ENCODE results near the gene CSNK1D. TPM values are rescaled to one million over a fixed set of nuclear protein-coding genes. Genes with fewer than 3 reads are reported as not detected.

The CSNK1D gene
- polyA plus RNA-seq, 4 donors = 111 to 148 (median 137) TPM

- WGBS, 3 donors = 64 to 78% (median 69%) methylated on average over 20 to 26 of the region's 26 CpGs
- Histone ChIP-seq H3K4me3 (ENCODE audit: low read depth in 1 of 3, low read length in 3 of 3) (no peak overlapping the region), H3K36me3 (ENCODE audit: control insufficient read depth in 3 of 3, insufficient read depth in 2 of 3, low read depth in 1 of 3, low read length in 3 of 3) (no peaks in the 10 kb centered on the region), H3K4me1 (ENCODE audit: control insufficient read depth in 3 of 3, insufficient read depth in 2 of 3, low read depth in 1 of 3, low read length in 2 of 3) (peaks cover 0 to 42% (median 0%) of the 10 kb centered on the region in 3 donors), H3K27ac (ENCODE audit: low read depth in 1 of 3, low read length in 2 of 3) (peak overlapping the region in 2 of 3 donors; percentile 23 to 73), H3K27me3 (ENCODE audit: control insufficient read depth in 3 of 3, insufficient read depth in 3 of 3, low read length in 3 of 3) (no peaks in the 10 kb centered on the region), H3K9me3 (ENCODE audit: control insufficient read depth in 2 of 2, insufficient read depth in 1 of 2, low read depth in 1 of 2, low read length in 1 of 2) (peaks cover 0 to 8% of the 10 kb centered on the region in 2 donors)
- DNase-seq (peak in 1 of 2 donors; percentile 80), FAIRE-seq (no peak)
These were observed 30.7 kb upstream of the CSNK1D start for GRCh38 chr17:82303944-82304808.

DNA sequence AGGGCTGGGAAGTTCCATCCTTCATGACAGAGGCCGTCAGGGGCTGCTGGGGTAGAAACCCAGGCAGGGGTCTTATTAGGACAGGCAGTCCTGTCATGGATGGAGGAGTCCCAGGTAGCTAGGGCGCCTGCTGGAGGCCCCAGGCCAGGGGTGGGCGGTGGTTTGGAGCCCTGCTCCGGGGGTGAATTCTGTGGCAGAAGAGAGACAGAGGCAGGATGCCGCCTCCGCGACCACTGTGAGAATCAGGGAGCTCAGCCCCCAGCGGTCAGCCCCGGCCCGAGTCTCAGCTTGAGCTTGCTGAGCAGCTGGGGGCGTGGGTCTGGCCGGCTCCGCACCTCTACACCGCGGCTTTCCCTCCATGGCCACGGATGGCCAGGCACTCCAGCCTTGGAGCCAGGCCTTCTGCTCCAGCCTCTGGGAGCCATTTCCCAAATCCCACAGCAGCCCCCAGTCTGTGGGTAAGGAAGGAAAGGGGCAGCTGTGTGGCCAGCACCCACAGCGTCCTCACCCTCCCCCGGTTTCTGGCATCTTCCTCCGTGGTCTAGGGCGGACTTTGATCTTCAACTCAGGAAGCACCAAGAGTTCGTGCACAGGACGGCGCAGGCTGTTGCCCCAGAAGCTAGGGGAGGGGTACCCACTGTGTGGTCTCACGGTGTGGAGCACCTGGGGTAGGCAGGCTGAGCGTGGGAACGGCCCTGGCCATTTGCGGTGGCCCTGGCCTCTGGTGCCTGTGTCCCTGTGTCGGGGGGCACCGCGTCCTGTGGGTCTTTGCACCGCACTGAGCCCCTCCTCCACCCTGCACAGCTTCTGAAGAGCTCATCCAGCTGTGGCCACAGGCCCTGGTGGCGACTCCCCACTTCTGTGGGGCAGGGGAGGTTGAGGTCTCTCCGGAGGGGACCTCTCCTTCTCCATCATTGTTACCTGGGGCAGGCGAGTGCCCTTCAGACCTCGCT is 29.8 kb upstream of the CSNK1D start:
- Histone ChIP-seq H3K4me1 (ENCODE audit: control insufficient read depth in 3 of 3, insufficient read depth in 2 of 3, low read depth in 1 of 3, low read length in 2 of 3) (peaks cover 2 to 47% (median 5%) of the 10 kb centered on the region in 3 donors), H3K9me3 (ENCODE audit: control insufficient read depth in 2 of 2, insufficient read depth in 1 of 2, low read depth in 1 of 2, low read length in 1 of 2) (peaks cover 0 to 4% of the 10 kb centered on the region in 2 donors), H3K4me3 (ENCODE audit: low read depth in 1 of 3, low read length in 3 of 3) (peak overlapping the region in 1 of 3 donors; percentile 12), H3K27ac (ENCODE audit: low read depth in 1 of 3, low read length in 2 of 3) (peak overlapping the region; percentile 23 to 60 (median 25)), H3K36me3 (ENCODE audit: control insufficient read depth in 3 of 3, insufficient read depth in 2 of 3, low read depth in 1 of 3, low read length in 3 of 3) (no peaks in the 10 kb centered on the region), H3K27me3 (ENCODE audit: control insufficient read depth in 3 of 3, insufficient read depth in 3 of 3, low read length in 3 of 3) (no peaks in the 10 kb centered on the region)
- WGBS, 3 donors = 51 to 62% (median 53%) methylated on average over 27 to 35 of the region's 35 CpGs
- FAIRE-seq (no peak), DNase-seq (peak; percentile 51 to 67)

GRCh38 chr17:82302568-82302963 is 29.1 kb upstream of the CSNK1D start:
- Histone ChIP-seq H3K4me1 (ENCODE audit: control insufficient read depth in 3 of 3, insufficient read depth in 2 of 3, low read depth in 1 of 3, low read length in 2 of 3) (peaks cover 2 to 52% (median 5%) of the 10 kb centered on the region in 3 donors), H3K9me3 (ENCODE audit: control insufficient read depth in 2 of 2, insufficient read depth in 1 of 2, low read depth in 1 of 2, low read length in 1 of 2) (no peaks in the 10 kb centered on the region), H3K4me3 (ENCODE audit: low read depth in 1 of 3, low read length in 3 of 3) (peak overlapping the region in 1 of 3 donors; percentile 20), H3K27ac (ENCODE audit: low read depth in 1 of 3, low read length in 2 of 3) (peak overlapping the region in 2 of 3 donors; percentile 12 to 34), H3K36me3 (ENCODE audit: control insufficient read depth in 3 of 3, insufficient read depth in 2 of 3, low read depth in 1 of 3, low read length in 3 of 3) (no peaks in the 10 kb centered on the region), H3K27me3 (ENCODE audit: control insufficient read depth in 3 of 3, insufficient read depth in 3 of 3, low read length in 3 of 3) (no peaks in the 10 kb centered on the region)
- FAIRE-seq (no peak), DNase-seq (no peak)
- WGBS, 3 donors = 80 to 84% (median 82%) methylated on average over 12 to 15 of the region's 15 CpGs

DNA sequence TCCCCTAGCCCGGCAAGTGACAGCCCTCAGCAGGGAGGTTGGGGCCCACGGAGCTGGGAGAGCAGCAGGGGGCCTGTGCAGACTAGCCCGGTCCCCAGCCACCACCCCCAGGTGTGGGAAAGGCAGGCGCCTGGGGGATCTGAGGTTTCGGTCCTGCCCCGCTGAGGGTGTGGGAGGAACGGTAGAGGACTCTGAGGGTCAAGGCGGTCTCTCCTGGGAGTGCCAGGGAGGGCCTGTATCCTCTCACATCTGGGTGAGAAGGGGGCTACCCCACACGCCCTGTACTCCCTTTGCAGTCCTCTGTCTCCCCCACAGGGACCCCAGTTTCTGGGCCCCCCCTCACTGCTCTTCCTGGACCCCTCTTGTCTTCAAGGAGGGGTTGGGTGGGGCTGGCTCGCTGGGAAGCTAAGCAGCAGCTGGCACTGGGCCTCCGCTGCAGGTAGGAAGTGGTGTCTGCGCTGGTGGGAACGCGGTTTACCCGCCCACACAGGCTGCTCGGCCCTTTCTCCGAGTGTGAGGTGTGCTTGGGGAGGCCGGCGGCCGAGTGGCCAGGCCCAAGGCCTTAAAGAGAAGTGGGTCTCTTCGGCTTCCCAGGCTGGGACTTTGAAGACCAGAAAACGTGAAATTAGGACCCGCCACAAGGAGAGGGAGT is 28.5 kb upstream of the CSNK1D start:
- no peak overlapping the region for H3K4me3 ChIP-seq (ENCODE audit: low read depth in 1 of 3, low read length in 3 of 3)
- no peaks in the 10 kb centered on the region for H3K27me3 ChIP-seq (ENCODE audit: control insufficient read depth in 3 of 3, insufficient read depth in 3 of 3, low read length in 3 of 3)
- H3K36me3 ChIP-seq (ENCODE audit: control insufficient read depth in 3 of 3, insufficient read depth in 2 of 3, low read depth in 1 of 3, low read length in 3 of 3) = no peaks in the 10 kb centered on the region
- H3K4me1 ChIP-seq (ENCODE audit: control insufficient read depth in 3 of 3, insufficient read depth in 2 of 3, low read depth in 1 of 3, low read length in 2 of 3) = peaks cover 2 to 58% (median 5%) of the 10 kb centered on the region in 3 donors
- FAIRE-seq (no peak), DNase-seq (no peak)
- no peaks in the 10 kb centered on the region for H3K9me3 ChIP-seq (ENCODE audit: control insufficient read depth in 2 of 2, insufficient read depth in 1 of 2, low read depth in 1 of 2, low read length in 1 of 2)
- H3K27ac ChIP-seq (ENCODE audit: low read depth in 1 of 3, low read length in 2 of 3) = peak overlapping the region in 2 of 3 donors; percentile 12 to 34
- 71 to 75% (median 71%) methylated on average over 21 to 23 of the region's 23 CpGs for WGBS, 3 donors

- Histone ChIP-seq H3K4me1 (ENCODE audit: control insufficient read depth in 3 of 3, insufficient read depth in 2 of 3, low read depth in 1 of 3, low read length in 2 of 3) (peaks cover 6 to 64% (median 7%) of the 10 kb centered on the region in 3 donors), H3K36me3 (ENCODE audit: control insufficient read depth in 3 of 3, insufficient read depth in 2 of 3, low read depth in 1 of 3, low read length in 3 of 3) (no peaks in the 10 kb centered on the region), H3K27me3 (ENCODE audit: control insufficient read depth in 3 of 3, insufficient read depth in 3 of 3, low read length in 3 of 3) (no peaks in the 10 kb centered on the region), H3K9me3 (ENCODE audit: control insufficient read depth in 2 of 2, insufficient read depth in 1 of 2, low read depth in 1 of 2, low read length in 1 of 2) (no peaks in the 10 kb centered on the region), H3K27ac (ENCODE audit: low read depth in 1 of 3, low read length in 2 of 3) (peak overlapping the region in 2 of 3 donors; percentile 12 to 34), H3K4me3 (ENCODE audit: low read depth in 1 of 3, low read length in 3 of 3) (no peak overlapping the region)
- FAIRE-seq (no peak), DNase-seq (no peak)
- WGBS, 3 donors = 77 to 91% (median 81%) methylated on average over 11 to 12 of the region's 12 CpGs
These were observed 27.9 kb upstream of the CSNK1D start for GRCh38 chr17:82301300-82301915.

DNA sequence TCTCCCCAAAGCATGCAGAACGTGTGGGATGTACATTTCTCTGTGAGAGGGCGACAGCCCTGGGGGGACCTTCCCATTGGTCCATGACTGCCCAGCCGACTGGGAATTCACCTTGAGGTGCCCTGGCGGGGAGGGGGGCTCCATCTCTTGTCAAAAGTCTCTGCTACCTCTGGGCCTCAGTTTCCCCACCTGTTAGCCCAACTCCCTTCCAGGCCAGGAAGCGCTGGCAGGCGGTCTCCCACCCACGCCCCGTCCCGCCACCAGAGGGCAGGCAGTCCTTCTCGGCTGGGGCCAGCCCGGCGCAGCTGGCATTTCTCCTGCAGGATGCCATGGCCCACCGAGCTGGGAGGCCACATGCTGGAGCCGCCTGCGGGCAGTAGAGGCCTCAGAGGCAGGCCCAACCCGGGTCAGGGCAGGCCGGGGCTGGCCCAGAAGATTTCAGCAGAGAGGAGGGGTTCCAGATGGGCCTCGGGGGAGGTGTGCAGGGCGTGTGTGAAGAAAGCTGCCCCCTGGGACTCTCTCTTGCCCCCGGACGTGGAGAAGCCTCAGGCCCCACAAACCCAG is 27.3 kb upstream of the CSNK1D start:
- Histone ChIP-seq H3K27ac (ENCODE audit: low read depth in 1 of 3, low read length in 2 of 3) (peak overlapping the region in 2 of 3 donors; percentile 12 to 17), H3K4me1 (ENCODE audit: control insufficient read depth in 3 of 3, insufficient read depth in 2 of 3, low read depth in 1 of 3, low read length in 2 of 3) (peaks cover 6 to 68% (median 9%) of the 10 kb centered on the region in 3 donors), H3K9me3 (ENCODE audit: control insufficient read depth in 2 of 2, insufficient read depth in 1 of 2, low read depth in 1 of 2, low read length in 1 of 2) (no peaks in the 10 kb centered on the region), H3K27me3 (ENCODE audit: control insufficient read depth in 3 of 3, insufficient read depth in 3 of 3, low read length in 3 of 3) (no peaks in the 10 kb centered on the region), H3K4me3 (ENCODE audit: low read depth in 1 of 3, low read length in 3 of 3) (no peak overlapping the region), H3K36me3 (ENCODE audit: control insufficient read depth in 3 of 3, insufficient read depth in 2 of 3, low read depth in 1 of 3, low read length in 3 of 3) (no peaks in the 10 kb centered on the region)
- DNase-seq (peak; percentile 64 to 67), FAIRE-seq (no peak)
- 25 to 34% (median 32%) methylated on average over 21 of the region's 21 CpGs for WGBS, 3 donors

DNA sequence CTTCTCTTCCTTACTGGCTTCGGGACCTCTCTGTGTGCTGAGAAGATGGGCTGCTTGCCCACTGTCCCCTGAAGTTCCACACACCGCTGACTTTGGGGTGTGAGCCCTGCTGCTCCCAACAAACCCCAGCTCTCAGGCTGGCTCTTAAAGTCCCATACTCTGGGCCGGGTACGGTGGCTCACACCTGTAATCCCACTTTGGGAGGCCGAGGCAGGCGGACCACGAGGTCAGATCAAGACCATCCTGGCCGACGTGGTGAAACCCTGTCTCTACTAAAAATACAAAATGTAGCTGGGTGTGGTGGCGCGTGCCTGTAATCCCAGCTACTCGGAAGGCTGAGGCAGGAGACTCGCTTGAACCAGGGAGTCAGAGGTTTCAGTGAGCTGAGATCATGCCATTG is 26.7 kb upstream of the CSNK1D start:
- peaks cover 6 to 66% (median 9%) of the 10 kb centered on the region in 3 donors for H3K4me1 ChIP-seq (ENCODE audit: control insufficient read depth in 3 of 3, insufficient read depth in 2 of 3, low read depth in 1 of 3, low read length in 2 of 3)

More for the DNA sequence above, 26.7 kb upstream of the CSNK1D start:
- Histone ChIP-seq H3K9me3 (ENCODE audit: control insufficient read depth in 2 of 2, insufficient read depth in 1 of 2, low read depth in 1 of 2, low read length in 1 of 2) (no peaks in the 10 kb centered on the region), H3K4me3 (ENCODE audit: low read depth in 1 of 3, low read length in 3 of 3) (no peak overlapping the region), H3K27ac (ENCODE audit: low read depth in 1 of 3, low read length in 2 of 3) (no peak overlapping the region), H3K36me3 (ENCODE audit: control insufficient read depth in 3 of 3, insufficient read depth in 2 of 3, low read depth in 1 of 3, low read length in 3 of 3) (no peaks in the 10 kb centered on the region), H3K27me3 (ENCODE audit: control insufficient read depth in 3 of 3, insufficient read depth in 3 of 3, low read length in 3 of 3) (no peaks in the 10 kb centered on the region)
- 90 to 95% (median 94%) methylated on average over 13 of the region's 13 CpGs for WGBS, 3 donors
- no peak for FAIRE-seq
- no peak for DNase-seq
